Measurements from ENCODE around the gene MIS18A. TPM values are rescaled to one million over a fixed set of nuclear protein-coding genes. Genes with fewer than 3 reads are reported as not detected.

The MIS18A gene
- 7.3 and 9.6 TPM in 2 replicates for total RNA-seq (ENCODE audit: low replicate concordance)

DNA sequence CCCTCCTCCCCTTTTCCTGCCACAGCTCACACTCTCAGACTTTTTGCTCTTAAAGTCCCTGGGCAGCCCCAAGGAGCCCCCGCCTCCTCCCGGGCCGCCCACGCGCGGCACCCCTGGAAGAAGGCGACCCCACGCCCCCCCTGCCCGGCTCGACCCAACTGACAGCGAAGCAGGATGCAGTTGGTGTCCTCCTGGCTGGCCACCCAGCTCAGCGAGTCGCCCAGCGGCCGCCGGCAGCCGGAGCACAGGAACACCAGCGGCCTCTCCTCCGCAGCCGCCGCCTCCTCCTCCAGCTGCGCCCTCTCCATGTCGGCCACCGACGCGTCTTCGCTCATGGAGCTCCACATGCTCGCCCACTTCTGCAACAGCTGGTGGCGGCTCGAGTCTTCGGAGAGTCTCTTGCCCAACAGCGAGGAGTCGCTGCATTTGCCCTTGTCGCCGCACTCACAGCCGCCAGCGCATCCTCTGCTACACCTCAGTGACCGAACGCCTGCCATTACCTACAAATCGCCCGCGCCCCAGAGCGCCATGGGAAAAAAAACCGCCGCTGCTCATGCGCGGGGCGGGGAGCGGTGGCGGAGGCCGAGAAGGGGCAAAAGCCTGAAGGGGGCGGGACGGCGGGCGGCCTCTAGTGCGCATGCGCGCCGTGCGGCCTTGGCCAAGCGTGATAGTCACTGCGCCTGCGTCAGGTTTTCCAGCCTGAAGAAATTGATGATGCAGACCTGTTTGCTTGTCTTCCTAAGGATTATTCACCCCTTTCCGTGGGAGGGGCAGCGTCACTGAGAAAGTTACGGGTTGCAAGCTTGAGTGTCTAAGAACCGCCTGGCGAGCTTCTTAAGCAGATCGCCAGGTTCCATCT lies at the start of gene MIS18A:
Gene MIS18A, minus strand, starts transcription at position 532 of the 859 bp plus-strand sequence. Its CDS starts 35 bp downstream, at position 497.

DNA sequence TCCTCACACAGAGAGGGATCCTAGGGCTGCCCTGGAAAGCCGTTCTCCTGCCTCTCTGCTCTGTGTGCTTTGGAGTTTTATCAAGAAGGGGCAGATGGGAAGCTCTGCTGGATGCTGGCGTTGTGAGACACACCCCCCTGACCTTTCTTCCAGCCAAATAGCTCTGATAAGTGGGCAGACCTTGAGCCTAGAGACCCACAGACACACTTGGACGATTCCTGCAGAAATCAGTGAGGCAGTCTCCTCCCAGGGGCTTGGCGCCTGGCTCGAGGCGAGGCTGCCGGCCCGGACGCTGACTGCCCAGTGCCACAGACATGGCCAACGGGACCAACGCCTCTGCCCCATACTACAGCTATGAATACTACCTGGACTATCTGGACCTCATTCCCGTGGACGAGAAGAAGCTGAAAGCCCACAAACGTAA lies 19.8 kb upstream of the MIS18A start, which contains the start of gene MRAP:
Gene MRAP, plus strand, starts transcription at position 198 of the 424 bp plus-strand sequence. Its CDS starts 117 bp downstream, at position 315.

Other genes with a start within 250 kb of the MIS18A start
- 0.23 TPM in 1 of 2 replicates, not detected in the other for gene MRAP, start 19.8 kb upstream of the MIS18A start, total RNA-seq (ENCODE audit: low replicate concordance)
- gene URB1, start 114.0 kb upstream of the MIS18A start, total RNA-seq (ENCODE audit: low replicate concordance) = 11.2 and 12.5 TPM in 2 replicates
- 7.6 and 14.4 TPM in 2 replicates for gene EVA1C, start 133.7 kb upstream of the MIS18A start, total RNA-seq (ENCODE audit: low replicate concordance)

Data from smooth muscle cell of the coronary artery (primary cell).